Endometrium (tissue), 2 donors: ENCODE results near the gene PRPF18.

Experiments used
- FAIRE-seq: peaks from 2 replicates; lab custom pipeline; 2012; peaks lifted over from hg19 to GRCh38; lab: Jason Lieb, UNC
- donor health status: control.
- donor health status: control.

The PRPF18 gene

DNA sequence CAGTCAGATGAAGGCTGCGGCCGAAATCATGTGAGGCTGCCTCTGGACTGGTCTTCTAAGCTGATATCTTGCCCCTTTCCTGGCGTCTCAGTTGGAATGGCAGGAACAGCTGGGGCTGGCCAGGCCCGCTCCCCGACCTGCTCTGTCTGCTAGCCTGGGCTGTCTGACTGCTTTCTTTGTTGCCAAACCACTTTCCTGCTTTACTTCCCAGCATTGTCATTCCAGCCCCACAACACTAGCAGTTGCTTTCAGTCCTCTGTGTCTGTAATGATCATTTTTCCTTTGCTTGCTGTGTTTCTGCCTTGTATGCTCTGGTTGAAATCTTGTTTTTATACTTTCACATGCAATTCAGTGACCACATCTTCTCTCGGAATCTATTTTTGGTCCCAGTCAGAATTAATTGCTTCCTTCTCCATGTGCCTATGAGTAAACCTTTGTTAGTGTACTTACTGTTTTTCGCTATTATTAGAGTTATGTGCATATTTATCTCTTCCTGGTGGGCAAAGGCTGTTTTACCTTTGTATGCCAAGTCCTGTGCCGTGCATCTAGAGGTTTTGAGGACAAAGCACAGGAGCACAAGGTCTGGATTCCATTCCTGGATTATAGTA is 21.6 kb downstream of the PRPF18 start:
- no peak for FAIRE-seq

DNA sequence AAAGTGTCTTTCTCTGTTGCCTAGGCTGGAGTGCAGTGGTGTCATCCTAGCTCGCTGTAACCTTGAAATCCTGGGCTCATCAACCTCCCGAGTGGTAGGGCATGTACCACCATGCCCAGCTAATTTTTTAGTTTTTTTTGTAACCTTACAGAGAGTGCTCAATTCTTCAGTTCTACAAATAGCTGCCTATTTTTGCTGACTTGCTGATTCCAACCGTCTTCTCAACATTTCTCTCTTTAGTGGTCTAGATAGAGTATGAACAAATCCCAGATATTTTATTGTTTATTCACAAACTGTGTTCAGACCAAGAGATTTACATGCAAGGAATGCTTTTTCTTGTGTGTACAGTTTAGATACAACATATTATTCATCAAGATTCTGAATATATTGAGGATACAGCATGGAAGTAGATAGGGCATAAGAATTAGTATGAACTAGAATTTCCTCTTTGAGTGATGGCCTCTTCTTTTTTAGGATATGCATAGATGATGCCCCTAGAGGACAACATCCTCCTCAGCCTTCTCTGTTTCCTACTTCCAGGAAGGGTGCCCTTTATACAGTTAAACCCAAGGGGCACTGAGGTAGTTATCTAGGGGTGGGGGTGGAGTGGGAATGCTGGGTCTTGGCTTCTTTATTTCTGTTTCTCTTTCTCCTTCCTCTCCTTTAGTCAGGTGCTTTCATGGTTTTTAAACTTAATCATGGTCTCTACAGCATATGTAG is 26.0 kb downstream of the PRPF18 start:
- FAIRE-seq = no peak

DNA sequence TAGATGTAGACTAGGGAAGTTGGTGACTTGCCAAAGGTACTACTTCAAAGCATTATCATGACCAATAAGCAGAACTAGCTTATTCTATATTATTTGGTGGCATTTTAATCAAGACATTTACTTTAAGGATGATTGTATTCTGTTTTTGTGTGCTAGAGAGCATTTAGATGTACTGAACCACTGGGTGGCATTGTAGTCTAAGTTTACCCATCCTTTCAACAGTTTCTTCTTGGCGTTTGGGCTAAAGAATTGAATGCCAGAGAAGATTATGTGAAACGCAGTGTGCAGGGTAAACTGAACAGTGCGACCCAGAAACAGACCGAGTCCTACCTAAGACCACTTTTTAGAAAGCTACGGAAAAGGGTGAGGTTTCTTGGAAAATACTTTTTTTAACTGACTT is 26.8 kb downstream of the PRPF18 start:
- no peak for FAIRE-seq

DNA sequence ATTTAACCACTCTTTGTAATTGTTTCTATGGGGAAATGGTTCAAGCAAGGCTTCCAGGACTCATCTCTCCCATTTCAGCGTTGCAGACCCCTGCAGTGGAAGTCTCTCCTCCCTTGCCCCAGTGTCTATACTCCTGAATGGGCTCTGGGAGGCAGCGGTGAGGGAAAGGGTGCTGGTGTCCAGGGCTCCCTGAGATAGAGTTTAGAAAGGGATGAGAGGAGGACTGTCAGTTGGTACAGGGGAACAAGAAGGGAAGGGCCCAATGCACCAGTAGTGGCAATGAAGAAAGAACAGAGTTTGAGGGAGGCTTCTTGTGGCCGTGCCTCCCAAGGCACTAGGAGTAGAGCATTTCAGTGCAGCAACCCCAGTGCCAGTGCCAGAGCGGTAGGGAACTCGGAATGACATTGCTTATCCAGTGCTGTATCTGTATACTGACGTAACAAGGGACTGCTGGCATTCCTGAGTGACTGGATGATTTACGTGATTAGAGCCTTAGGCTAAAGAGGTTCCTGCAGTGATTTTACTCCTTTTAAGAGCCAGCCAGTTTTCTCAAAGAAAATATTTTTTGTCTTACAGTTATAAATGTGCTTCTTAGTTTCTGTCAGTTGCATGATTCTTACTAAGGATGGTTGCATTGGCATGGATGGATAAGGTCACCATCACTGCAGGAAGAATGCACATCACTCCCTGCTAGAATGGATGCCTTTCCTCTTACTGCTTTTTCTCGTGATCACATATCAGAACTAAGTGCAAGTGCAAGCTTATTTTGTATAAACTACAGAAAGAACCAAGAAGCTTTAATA is 28.0 kb downstream of the PRPF18 start:
- FAIRE-seq = no peak

DNA sequence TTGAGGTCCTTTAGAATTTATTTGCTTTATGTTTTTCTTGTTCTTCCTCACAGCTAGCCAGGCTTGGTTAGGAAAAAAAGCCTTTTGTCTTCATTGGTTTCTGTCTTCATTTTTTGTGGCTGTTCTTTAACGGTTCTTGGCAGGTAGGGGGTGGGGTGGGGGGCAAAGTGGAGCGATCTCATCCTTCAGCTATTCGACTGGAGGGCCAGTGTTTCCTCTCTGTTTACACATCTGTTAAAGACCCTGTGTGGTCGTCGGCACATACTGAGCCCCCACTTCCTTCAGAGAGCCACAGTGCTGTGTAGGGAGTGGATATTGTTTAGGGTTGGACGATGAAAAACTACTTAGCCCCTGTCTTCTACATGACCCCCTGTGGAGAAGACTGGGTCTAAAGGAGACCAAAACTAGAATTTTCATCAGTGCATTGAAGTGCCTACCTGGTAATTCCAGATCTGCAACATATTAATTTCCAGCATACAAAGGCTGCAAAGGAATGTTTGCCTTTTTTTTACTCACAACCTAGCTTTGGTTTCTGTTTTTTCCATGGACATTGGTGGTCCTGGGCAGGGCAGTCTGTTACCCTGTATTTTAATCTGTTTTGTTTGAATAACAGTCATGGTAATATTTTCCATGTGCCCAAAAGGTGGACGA is 29.0 kb downstream of the PRPF18 start:
- no peak for FAIRE-seq

DNA sequence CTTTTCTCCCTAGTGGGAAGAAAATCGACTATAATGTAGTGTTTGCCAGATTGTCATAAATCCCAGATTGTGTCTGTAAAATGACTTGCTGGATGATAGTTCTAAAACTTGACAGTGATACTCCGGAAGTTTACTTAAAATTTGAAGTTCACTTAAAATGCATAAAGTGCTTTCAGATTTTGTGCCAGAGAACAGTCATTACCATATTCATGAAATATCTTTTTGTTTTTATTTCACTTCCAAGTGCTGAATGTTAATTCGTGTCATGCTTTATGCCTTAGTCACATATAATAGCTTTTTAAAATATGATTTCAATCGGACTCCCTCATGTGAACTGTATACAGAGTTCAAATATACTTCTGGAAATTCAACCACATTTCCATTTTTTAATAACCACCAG is 30.4 kb downstream of the PRPF18 start:
- FAIRE-seq = no peak

DNA sequence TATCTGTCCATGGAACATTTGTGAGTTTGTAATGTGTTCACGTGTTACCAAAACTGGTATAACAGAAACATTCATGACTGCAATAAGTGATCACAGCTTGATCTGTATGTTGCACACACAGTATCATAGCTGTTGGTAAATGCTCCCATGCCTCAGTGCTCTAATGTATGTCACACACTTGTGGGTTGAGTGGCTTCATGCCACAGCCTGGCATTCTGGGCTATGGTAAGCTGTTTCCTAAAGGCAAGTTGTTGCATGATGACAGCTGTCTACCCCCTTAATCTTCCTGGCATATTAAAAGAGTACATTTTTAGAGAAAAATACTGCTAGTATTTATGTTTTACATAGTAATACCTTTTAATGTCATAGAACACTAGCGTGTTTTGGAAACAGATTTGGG is 35.2 kb downstream of the PRPF18 start:
- FAIRE-seq = no peak

DNA sequence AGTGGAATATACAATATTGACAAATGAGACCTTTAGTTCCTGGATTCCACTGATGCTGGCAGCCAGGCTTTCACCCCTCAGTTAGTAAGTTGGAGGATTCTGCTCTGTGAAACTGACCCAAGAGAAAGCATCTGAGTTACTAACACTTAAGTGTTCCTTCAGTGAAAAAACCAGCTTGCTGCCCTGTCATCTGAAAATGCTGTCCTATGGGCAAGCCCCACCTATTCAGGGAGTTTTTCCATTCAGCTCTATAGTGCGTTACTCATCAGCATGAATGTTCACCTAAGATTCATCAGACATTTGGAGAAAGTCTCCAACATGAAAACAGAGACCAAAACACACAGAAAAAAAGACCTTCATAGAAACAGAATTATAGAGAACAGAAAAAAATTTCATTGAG is 37.9 kb downstream of the PRPF18 start:
- no peak for FAIRE-seq

DNA sequence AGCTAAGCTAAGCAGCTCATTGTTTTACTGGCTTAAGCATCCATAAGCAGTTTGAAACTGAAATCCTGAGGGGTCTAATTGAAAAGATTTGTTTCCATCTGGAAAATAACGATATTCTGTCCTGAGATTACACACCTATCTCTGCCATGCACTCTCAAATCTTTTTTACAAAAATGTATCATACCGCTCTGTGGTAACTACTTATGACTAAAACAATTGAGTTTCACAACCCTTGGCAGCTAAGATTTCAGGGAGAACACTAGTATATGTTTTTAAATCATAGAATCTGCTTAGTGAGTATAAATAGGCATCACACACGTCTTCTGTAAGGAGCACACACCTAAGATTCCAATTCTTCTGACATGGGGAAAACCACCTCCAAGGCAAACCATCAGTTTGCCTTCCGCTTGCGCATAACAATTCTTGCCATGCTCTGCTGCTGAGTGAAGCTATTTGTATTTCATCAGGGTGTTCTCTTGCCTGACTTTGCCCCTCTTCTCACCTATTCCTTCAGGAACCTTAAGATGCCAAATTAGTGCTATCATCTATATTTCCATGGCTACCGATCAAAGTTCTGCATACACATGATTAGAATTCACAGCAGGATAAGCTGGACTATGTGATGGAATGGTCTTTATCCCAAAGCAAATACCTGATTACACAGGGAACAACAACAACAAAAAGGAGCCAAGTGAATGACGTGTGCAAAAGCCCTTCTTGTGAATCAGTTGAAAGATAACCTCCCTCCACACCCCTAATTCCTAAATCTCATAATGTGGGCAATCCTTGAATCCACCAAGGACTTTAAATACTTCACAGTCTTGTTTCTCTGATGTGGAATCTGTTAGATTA is 40.9 kb downstream of the PRPF18 start:
- FAIRE-seq = no peak

DNA sequence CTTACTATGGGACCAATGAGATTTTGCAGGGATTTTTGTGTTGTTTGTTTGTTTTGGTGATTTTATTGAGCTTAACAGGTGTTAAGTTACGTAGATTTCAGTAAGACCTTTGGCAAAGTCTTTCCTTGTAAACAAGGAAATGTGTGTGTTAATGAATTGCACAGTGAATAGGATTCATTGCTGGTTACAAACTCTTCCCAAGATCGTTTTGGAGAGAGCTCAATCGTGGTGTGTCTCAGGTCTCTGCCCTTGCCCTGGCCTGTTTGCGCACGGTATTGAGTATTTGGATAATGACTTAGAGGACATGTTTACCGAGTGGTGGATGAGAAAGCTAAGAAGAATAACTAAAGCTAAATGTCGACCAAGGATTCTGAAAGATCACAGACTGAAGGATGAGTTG is 41.9 kb downstream of the PRPF18 start:
- FAIRE-seq = no peak

DNA sequence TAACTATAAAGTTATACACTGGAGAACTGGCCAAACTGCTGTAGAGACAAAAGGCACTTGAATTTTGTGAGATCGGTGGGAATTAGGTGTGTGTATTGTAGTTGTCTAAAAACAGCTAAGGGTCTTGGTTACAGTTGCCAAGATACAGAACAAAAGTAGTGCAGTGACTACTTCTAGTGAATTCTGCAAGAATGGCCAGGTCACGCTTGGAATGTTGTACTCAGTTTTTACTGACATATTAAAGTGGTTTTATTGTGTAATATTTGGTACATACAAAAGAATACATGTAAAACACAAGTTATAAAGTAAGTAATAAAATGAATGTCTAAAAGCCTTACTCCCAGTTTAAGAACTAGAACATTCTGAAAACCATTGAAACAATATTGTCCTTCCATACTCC is 42.4 kb downstream of the PRPF18 start:
- no peak for FAIRE-seq

DNA sequence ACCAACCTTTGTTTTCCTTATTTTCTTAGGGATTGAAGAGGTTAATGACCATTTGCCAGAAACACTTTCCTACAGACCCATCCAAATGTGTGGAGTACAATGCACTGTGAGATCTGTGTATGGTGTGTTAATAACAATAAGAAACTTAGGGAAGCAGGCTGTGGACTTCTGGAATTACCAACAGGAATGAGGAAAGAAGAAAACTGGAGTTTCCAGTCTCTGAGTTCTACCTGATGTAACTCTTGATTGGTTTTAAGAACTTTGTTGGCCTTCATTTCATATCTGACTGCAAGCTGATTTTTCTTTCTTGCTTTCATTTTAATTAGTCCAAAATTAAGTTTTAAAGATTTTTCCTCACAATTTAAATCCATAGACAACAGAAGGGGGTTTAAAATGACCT is 43.5 kb downstream of the PRPF18 start:
- no peak for FAIRE-seq

DNA sequence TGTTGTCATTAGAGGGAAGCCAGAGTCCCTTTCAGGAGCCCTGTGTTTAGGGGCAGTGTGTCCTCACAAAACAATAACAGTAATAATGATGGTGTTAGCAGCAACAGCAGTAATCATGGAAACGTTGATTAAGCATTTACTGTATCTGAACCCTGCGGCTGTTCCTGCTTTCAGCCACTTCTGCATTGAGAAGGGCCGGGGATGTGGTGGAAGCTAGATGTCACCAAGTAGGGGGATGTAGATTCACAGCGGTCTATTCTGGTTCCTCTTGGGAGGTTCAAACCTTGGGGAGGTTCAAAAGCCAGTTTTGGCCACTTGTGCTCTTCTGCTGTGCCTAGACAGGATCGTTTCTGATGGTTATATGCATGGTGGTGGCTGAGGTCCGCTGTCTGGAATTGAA is 44.8 kb downstream of the PRPF18 start:
- no peak for FAIRE-seq

DNA sequence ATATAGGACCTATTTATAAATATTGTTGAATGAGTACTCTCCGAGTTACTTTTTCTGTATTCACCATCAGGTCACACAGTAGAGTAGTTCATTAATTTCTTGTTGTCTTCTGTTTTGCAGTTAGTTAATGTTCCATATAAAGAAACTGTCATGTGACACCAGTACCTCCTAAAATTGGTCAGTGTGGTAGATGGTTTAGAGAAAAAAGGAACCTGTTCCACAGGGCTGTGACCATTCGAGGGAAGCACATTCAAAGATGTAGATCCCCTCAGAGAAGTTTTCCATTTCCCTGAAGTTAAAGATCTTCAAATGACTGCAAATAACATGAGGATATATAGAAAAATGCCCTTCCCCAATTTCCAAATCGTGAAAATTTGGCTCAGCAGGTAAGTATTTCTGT is 45.7 kb downstream of the PRPF18 start:
- FAIRE-seq = no peak

DNA sequence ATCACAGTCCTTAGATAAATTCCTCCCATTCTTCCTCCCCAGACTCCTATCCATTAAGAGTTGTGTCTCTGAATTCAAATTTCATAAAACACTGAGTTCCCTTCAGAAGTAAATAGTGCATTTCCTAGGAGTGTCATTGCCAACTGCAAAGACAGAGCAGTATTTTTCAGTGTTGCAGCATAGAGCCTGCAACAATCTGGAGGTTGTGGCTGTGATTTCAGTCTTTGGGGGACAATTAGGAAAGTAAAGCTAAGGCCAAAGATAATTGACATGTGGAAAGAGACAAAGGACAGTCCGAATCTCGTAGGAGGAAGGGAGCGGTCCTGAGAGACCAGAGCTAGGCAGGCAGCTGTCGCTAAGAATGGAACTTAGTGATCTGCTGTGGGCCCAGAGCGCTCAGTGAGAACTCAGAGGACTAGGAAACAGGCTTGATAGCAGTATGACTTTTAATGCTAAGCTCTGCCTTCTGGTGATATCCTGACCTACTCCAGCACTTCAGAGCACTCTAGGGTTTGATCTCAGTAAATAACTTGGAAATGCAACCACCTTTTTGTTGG is 46.2 kb downstream of the PRPF18 start:
- FAIRE-seq = no peak

DNA sequence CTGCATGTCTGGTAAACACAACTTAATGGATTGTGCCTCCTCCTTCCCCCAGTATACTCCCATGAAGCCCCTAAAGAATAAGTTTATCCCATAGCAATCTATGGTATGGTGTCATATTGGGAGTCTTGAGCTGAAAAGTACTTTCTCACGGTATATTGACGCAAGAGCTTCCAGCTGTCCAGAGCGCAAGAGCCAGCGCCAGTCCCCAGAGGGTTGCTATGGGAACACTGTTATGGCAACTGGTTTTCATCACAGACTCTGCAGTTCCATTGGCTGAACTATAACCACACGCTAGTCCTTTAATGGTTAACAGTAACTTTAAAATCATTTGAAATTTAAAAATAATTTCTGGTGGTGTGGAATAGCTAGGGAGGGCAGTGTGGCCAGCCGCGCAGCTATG is 46.9 kb downstream of the PRPF18 start:
- FAIRE-seq = no peak

DNA sequence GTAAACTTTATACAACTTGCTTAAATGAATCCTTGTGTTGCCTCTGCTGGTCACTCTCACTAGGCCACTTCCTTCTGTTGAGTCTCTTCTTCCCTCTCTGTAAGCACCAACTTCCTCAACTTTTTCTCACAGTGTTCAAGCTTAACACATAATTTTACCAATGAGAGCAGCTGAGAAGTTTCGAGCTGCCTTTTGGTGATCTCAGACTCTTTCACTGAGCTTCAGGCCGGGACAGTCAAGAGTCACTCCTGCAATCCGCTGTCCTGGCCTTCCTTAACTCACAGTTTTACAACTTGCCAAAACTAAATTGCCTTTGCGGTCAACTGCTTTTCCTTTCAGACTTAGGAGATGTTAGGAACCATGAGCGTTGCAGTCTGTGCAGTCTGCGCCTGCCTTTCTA is 47.4 kb downstream of the PRPF18 start:
- no peak for FAIRE-seq

DNA sequence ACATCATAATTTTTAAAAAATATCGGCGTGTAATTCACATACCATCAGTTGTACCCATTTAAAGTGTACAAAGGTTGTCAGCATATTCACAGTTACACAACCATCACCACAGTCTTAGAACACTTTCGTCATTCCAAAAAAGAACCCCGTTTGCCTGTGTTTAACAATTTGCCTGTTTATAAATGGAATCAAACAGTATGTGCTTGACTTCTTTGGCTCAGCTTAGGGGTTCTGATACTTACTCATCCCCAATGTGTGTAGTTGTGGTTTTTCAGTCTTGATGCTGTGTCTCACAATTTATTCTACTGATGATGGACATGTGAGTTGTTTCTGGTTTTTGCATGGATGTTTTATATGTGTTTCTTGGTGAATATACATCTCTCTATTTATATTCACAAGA is 50.0 kb downstream of the PRPF18 start:
- FAIRE-seq = no peak

DNA sequence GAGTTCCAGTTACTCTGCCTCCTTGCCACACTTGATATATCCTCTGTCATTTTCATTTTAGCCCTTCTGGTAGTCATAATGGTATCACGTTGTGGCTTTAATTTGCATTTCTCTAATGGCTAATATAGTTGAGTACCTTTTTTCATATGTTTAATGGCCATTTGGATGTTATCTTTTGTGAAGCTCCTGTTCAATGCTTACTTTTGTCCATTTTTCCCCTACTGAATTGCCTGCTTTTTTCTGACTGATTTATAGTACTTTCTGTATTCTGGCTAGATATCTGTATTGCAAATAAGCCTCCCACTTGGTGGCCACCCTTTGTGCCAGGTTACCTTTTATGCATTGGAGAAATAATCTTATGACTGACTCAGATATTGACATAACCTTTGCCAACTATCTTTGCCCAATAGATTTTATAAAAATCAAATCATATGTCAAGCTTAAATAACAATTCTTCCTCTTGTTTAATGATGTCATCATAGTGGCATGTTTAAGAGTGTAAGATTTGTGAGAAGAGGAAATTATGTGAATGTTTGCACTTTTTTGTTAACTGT is 50.6 kb downstream of the PRPF18 start:
- FAIRE-seq = no peak

DNA sequence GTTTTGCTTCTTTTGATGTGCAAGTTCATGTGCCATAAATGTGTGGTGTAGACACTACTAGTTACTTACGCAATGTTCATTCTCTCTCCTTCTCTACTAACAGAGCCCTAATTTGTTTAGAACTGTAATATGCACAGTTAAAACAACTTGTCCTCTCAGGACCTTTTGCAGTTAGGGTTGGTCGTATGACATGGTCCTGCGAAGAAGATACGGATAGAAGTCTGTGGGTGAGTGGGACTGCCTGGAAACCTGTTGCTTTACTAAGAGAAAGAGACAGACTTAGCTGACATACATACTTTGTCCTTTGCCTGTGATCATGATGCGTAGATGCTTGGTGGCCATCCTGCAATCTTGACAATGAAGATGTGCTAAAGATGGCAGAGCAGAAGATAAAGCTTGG is 51.1 kb downstream of the PRPF18 start:
- no peak for FAIRE-seq

DNA sequence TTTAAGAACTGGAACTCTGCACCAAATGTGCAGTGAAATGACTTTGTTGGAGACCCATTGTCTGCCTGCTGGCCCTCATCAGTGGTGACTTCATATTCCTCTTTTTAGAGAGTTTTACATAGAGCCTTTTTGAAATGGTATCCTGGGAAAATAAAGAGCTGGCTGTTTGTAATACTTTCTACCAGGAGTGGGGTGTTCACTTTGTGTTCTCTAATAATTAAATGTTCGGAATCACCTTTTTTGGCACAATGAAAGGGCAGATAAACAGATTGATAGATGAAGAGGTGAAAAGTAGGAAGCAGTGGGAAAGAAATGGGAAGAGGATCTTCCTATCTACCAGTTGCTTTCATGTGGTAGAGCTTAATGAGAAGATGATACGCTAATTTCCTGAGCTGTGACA is 55.5 kb downstream of the PRPF18 start:
- no peak for FAIRE-seq
